ENCODE measurements around the gene CNN2.

Gene CNN2

DNA sequence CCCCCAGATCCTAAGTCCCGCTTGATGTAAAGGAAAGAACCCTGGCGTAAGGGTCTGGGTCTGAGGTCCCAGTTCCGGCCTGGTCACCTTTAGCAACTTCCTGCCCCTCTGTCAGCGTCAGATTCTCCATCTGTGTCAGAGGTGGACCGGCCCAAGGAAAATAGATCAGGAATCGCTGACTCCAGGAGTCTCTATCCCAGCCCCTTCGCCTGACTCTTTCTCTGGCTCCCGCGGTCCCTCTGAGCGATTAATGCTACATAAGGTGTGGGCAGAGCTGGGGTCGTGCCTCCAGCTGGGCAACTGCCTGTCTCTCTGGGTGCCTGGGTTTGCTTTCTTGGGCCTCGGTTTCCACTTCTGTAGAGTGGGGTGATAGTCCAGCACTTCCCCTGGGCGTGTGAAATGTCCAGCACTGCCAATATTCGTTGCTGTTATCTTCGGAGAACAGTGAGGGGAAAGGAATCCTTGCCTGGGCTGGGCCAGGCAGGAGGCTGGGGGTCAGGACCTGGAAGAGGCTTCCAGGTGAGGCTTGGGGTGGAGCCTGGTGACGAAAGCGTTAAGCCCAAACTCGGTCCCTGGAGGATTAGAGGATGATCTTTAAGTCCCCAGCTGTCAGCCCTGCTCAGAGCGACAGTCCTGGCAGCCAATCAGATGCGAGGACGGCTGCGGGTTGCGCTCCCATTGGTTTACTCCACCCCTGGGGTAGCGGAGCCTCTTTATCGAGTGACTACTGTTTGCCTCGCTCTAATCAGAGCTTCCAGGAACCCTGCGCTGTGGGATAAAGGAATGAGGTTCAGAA is 14.3 kb downstream of the CNN2 start:
- H3K9me3 ChIP-seq (replicated peaks; ENCODE audit: low read length): no peaks in the 10 kb centered on the region
- H3K9ac ChIP-seq (ENCODE audit: low read depth, low read length): peak overlapping the region; percentile 31
- H3K36me3 ChIP-seq (ENCODE audit: insufficient read depth, low read length): peaks cover 30% of the 10 kb centered on the region
- peaks cover 50% of the 10 kb centered on the region for H3K4me1 ChIP-seq (ENCODE audit: control insufficient read depth, insufficient read depth, low read length)
- H3K27me3 ChIP-seq (ENCODE audit: control insufficient read depth, insufficient read depth, low read length): no peaks in the 10 kb centered on the region
- peak overlapping the region; percentile 69 for H3K4me3 ChIP-seq (ENCODE audit: low read length)
- H3K4me2 ChIP-seq (ENCODE audit: low read length): peak overlapping the region; percentile 92

DNA sequence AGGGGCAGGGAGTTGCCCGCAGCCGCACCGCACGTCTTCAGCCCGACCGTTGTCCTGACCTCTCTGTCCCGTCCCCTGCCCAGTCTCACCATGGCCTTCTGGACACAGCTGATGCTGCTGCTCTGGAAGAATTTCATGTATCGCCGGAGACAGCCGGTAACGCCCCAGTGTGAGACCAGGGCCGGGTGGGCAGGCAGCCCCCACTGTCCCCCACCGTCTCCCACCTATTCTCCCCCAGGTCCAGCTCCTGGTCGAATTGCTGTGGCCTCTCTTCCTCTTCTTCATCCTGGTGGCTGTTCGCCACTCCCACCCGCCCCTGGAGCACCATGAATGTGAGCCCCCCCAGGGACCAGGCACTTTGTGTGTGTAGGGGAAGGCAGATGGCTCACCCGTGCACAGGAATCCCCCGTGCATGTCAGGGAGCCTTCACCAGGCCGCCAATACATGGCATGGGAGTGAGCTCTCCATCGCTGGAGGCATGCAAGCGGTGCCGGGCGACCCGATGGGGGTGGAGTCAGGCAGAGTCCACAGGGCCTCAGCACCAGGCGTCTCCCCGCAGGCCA is 14.9 kb downstream of the CNN2 start:
- H3K9me3 ChIP-seq (replicated peaks; ENCODE audit: low read length): no peaks in the 10 kb centered on the region
- peak overlapping the region; percentile 92 for H3K4me2 ChIP-seq (ENCODE audit: low read length)
- H3K36me3 ChIP-seq (ENCODE audit: insufficient read depth, low read length): peaks cover 24% of the 10 kb centered on the region
- H3K9ac ChIP-seq (ENCODE audit: low read depth, low read length): peak overlapping the region; percentile 74
- H3K4me1 ChIP-seq (ENCODE audit: control insufficient read depth, insufficient read depth, low read length): peaks cover 50% of the 10 kb centered on the region
- peak overlapping the region; percentile 69 for H3K4me3 ChIP-seq (ENCODE audit: low read length)
- no peaks in the 10 kb centered on the region for H3K27me3 ChIP-seq (ENCODE audit: control insufficient read depth, insufficient read depth, low read length)

DNA sequence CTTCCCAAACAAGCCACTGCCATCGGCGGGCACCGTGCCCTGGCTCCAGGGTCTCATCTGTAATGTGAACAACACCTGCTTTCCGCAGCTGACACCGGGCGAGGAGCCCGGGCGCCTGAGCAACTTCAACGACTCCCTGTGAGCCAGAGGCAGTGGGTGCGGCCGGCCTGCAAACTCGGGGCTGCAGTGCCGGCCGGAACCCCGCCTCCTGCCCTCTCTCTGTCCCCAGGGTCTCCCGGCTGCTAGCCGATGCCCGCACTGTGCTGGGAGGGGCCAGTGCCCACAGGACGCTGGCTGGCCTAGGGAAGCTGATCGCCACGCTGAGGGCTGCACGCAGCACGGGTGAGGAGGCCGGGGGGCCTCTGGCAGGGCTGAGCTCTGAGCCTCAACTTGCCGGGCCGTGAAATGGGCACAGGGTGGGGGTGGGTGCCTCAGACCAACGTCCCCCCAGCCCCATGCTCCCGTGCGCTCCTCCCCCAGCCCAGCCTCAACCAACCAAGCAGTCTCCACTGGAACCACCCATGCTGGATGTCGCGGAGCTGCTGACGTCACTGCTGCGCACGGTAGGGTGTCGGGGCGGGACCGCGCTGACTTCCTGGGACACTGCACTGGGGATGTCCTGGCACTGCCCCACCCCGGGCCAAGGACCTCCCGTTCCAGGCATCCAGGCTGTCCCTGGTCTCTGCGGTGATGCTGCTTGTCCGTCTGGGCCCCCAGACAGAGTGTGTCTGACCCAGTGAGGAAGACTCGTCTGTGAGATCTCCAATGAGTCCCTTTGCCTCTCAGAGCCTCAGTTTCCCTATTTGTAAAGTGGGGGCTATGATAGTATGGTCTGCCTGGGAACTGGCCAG is 15.7 kb downstream of the CNN2 start:
- Histone ChIP-seq H3K4me2 (ENCODE audit: low read length) (peak overlapping the region; percentile 92), H3K4me1 (ENCODE audit: control insufficient read depth, insufficient read depth, low read length) (peaks cover 50% of the 10 kb centered on the region), H3K9me3 (replicated peaks; ENCODE audit: low read length) (no peaks in the 10 kb centered on the region), H3K27me3 (ENCODE audit: control insufficient read depth, insufficient read depth, low read length) (no peaks in the 10 kb centered on the region), H3K9ac (ENCODE audit: low read depth, low read length) (peak overlapping the region; percentile 74), H3K4me3 (ENCODE audit: low read length) (peak overlapping the region; percentile 69), H3K36me3 (ENCODE audit: insufficient read depth, low read length) (peaks cover 21% of the 10 kb centered on the region)

DNA sequence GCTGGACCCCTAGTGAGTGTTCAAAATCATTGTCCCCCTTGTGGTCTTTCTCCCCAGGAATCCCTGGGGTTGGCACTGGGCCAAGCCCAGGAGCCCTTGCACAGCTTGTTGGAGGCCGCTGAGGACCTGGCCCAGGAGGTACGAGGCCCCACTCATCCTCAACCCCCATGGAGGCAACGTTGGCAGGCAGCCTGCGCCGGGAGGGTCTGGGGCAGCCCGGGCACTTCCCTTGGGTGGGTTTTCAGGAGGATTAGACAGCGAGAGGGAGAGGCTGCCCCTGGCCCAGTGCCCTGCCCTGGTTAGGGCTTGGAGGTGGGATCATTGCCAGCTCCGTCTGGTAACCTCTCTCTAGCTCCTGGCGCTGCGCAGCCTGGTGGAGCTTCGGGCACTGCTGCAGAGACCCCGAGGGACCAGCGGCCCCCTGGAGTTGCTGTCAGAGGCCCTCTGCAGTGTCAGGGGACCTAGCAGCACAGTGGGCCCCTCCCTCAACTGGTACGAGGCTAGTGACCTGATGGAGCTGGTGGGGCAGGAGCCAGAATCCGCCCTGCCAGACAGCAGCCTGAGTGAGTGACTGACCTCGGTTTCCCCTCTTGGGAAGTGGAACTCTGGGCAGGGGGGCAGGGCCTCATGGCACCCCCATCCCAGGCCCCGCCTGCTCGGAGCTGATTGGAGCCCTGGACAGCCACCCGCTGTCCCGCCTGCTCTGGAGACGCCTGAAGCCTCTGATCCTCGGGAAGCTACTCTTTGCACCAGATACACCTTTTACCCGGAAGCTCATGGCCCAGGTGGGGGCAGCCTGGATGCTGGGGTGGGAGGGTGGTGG is 16.5 kb downstream of the CNN2 start:
- peak overlapping the region; percentile 92 for H3K4me2 ChIP-seq (ENCODE audit: low read length)
- H3K27me3 ChIP-seq (ENCODE audit: control insufficient read depth, insufficient read depth, low read length): no peaks in the 10 kb centered on the region
- peaks cover 15% of the 10 kb centered on the region for H3K36me3 ChIP-seq (ENCODE audit: insufficient read depth, low read length)
- H3K4me1 ChIP-seq (ENCODE audit: control insufficient read depth, insufficient read depth, low read length): peaks cover 43% of the 10 kb centered on the region
- peak overlapping the region; percentile 69 for H3K4me3 ChIP-seq (ENCODE audit: low read length)
- H3K9me3 ChIP-seq (replicated peaks; ENCODE audit: low read length): no peaks in the 10 kb centered on the region
- peak overlapping the region; percentile 74 for H3K9ac ChIP-seq (ENCODE audit: low read depth, low read length)

DNA sequence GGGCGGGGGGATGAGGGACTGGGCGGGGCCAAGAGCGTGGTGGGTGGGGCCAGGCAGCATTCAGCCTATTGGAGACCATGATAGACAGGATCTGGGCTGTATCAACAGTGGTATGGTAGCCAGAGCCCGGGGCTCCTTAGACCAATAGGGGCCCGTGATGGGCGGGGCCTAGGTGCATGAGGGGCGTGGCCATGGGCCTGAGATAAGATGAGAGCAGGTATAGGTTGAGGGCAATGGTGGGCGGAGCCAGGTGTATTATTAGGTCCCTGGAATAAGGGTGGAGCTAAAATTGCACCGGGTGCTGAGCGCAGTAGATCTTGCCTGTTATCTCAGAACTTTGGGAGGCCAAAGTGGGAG is 18.8 kb downstream of the CNN2 start:
- H3K27me3 ChIP-seq (ENCODE audit: control insufficient read depth, insufficient read depth, low read length): no peaks in the 10 kb centered on the region

DNA sequence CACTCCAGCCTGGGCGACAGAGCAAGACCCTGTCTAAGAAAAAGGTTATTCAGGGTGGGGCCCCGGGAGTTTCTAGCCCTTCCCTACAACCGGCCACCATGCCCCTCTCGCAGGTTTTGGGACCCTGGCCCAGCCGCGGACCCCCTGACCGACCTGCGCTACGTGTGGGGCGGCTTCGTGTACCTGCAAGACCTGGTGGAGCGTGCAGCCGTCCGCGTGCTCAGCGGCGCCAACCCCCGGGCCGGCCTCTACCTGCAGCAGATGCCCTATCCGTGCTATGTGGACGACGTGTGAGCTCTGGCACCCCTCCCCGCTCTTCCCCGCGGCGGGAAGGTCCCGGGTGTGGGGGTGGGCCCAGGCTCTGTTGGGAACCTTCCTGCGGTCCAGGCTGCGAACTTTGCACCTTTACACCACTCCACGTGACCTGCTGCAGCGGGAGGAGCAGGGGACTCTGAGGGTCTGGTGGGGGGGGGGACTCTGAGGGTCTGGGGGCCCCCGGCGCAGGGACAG is 19.8 kb downstream of the CNN2 start:
- peaks cover 21% of the 10 kb centered on the region for H3K4me1 ChIP-seq (ENCODE audit: control insufficient read depth, insufficient read depth, low read length)
- H3K9me3 ChIP-seq (replicated peaks; ENCODE audit: low read length): no peaks in the 10 kb centered on the region
- no peaks in the 10 kb centered on the region for H3K36me3 ChIP-seq (ENCODE audit: insufficient read depth, low read length)
- no peak overlapping the region for H3K4me3 ChIP-seq (ENCODE audit: low read length)
- no peak overlapping the region for H3K4me2 ChIP-seq (ENCODE audit: low read length)
- no peak overlapping the region for H3K9ac ChIP-seq (ENCODE audit: low read depth, low read length)
- no peaks in the 10 kb centered on the region for H3K27me3 ChIP-seq (ENCODE audit: control insufficient read depth, insufficient read depth, low read length)

More for the DNA sequence above, 18.8 kb downstream of the CNN2 start:
- Histone ChIP-seq H3K36me3 (ENCODE audit: insufficient read depth, low read length) (no peaks in the 10 kb centered on the region), H3K4me3 (ENCODE audit: low read length) (no peak overlapping the region), H3K4me1 (ENCODE audit: control insufficient read depth, insufficient read depth, low read length) (peaks cover 29% of the 10 kb centered on the region), H3K9me3 (replicated peaks; ENCODE audit: low read length) (no peaks in the 10 kb centered on the region), H3K4me2 (ENCODE audit: low read length) (no peak overlapping the region), H3K9ac (ENCODE audit: low read depth, low read length) (no peak overlapping the region)

DNA sequence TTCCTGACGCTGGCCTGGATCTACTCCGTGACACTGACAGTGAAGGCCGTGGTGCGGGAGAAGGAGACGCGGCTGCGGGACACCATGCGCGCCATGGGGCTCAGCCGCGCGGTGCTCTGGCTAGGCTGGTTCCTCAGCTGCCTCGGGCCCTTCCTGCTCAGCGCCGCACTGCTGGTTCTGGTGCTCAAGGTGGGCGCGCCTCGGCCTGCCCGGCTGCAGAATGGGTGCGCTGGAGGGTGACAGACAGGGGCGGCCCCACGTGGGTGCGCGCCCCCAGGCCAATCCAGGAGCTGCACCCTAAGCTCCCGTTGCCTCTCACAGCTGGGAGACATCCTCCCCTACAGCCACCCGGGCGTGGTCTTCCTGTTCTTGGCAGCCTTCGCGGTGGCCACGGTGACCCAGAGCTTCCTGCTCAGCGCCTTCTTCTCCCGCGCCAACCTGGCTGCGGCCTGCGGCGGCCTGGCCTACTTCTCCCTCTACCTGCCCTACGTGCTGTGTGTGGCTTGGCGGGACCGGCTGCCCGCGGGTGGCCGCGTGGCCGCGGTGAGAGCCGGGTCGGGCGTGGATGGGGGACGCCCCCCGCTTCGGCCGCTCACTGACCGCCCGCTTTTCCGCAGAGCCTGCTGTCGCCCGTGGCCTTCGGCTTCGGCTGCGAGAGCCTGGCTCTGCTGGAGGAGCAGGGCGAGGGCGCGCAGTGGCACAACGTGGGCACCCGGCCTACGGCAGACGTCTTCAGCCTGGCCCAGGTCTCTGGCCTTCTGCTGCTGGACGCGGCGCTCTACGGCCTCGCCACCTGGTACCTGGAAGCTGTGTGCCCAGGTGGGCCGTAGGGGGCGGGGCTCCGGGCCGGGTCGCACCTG is 20.7 kb downstream of the CNN2 start:
- Histone ChIP-seq H3K36me3 (ENCODE audit: insufficient read depth, low read length) (no peaks in the 10 kb centered on the region), H3K4me3 (ENCODE audit: low read length) (no peak overlapping the region), H3K9ac (ENCODE audit: low read depth, low read length) (no peak overlapping the region), H3K4me1 (ENCODE audit: control insufficient read depth, insufficient read depth, low read length) (peaks cover 12% of the 10 kb centered on the region), H3K4me2 (ENCODE audit: low read length) (no peak overlapping the region), H3K9me3 (replicated peaks; ENCODE audit: low read length) (no peaks in the 10 kb centered on the region), H3K27me3 (ENCODE audit: control insufficient read depth, insufficient read depth, low read length) (no peaks in the 10 kb centered on the region)

DNA sequence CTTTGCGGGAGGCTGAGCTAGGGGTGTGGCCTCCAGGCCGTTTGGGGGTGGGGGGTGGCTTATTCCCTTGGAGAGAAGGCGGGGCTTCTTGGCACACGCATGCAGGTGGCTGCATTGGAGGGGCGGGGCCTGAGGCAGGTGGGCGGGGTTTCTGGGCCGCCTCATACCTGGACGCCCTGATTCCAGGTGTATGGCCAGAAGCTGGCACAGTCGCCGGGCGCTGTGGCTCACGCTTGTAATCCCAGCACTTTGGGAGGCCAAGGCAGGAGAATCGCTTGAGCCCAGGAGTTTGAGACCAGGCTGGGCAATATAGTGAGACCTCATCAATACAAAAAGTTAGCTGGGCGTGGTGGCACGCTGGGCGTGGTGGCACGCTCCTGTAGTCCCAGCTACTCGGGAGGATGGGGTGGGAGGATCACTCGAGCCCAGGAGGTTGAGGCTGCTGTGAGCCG is 21.3 kb downstream of the CNN2 start:
- Histone ChIP-seq H3K4me2 (ENCODE audit: low read length) (no peak overlapping the region), H3K27me3 (ENCODE audit: control insufficient read depth, insufficient read depth, low read length) (no peaks in the 10 kb centered on the region), H3K4me3 (ENCODE audit: low read length) (no peak overlapping the region), H3K9ac (ENCODE audit: low read depth, low read length) (no peak overlapping the region), H3K9me3 (replicated peaks; ENCODE audit: low read length) (no peaks in the 10 kb centered on the region), H3K36me3 (ENCODE audit: insufficient read depth, low read length) (no peaks in the 10 kb centered on the region), H3K4me1 (ENCODE audit: control insufficient read depth, insufficient read depth, low read length) (peaks cover 5% of the 10 kb centered on the region)

DNA sequence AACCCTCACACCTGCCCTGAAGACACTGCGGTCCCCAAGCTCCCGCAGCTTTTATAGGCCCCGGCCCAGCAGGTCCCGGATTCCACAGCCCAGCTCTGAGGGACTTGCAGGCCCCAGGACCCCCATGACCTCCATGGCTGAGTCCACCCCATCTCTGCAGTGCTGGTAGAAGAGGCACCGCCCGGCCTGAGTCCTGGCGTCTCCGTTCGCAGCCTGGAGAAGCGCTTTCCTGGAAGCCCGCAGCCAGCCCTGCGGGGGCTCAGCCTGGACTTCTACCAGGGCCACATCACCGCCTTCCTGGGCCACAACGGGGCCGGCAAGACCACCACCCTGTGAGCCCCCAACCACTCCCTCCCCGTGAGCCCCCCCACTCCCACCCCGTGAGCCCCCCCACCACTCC is 22.7 kb downstream of the CNN2 start:
- H3K36me3 ChIP-seq (ENCODE audit: insufficient read depth, low read length): peaks cover 3% of the 10 kb centered on the region
- no peak overlapping the region for H3K4me2 ChIP-seq (ENCODE audit: low read length)
- H3K4me1 ChIP-seq (ENCODE audit: control insufficient read depth, insufficient read depth, low read length): no peaks in the 10 kb centered on the region
- no peaks in the 10 kb centered on the region for H3K27me3 ChIP-seq (ENCODE audit: control insufficient read depth, insufficient read depth, low read length)
- H3K9ac ChIP-seq (ENCODE audit: low read depth, low read length): no peak overlapping the region
- no peak overlapping the region for H3K4me3 ChIP-seq (ENCODE audit: low read length)
- no peaks in the 10 kb centered on the region for H3K9me3 ChIP-seq (replicated peaks; ENCODE audit: low read length)

DNA sequence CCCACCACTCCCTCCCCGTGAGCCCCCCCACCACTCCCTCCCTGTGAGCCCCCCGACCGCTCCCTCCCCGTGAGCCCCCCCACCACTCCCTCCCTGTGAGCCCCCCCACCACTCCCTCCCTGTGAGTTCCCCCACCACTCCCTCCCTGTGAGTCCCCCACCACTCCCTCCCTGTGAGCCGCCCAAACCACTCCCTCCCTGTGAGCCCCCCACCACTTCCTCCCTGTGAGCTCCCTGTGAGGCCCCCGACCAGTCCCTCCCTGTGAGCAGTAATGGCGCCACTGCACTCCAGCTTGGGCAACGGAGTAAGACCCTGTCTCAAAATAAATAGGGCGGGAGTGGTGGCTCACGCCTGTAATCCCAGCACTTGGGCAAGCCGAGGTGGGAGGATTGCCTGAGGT is 23.4 kb downstream of the CNN2 start:
- H3K4me3 ChIP-seq (ENCODE audit: low read length): no peak overlapping the region
- H3K4me1 ChIP-seq (ENCODE audit: control insufficient read depth, insufficient read depth, low read length): no peaks in the 10 kb centered on the region
- H3K27me3 ChIP-seq (ENCODE audit: control insufficient read depth, insufficient read depth, low read length): no peaks in the 10 kb centered on the region
- H3K9me3 ChIP-seq (replicated peaks; ENCODE audit: low read length): peaks cover 2% of the 10 kb centered on the region
- no peak overlapping the region for H3K9ac ChIP-seq (ENCODE audit: low read depth, low read length)
- H3K36me3 ChIP-seq (ENCODE audit: insufficient read depth, low read length): peaks cover 5% of the 10 kb centered on the region
- no peak overlapping the region for H3K4me2 ChIP-seq (ENCODE audit: low read length)
